Measurements from ENCODE around the gene ARHGEF33.

- no peak for TF ChIP-seq FOSL2 (IDR thresholded peaks at IDR 0.05)
- no peak for TF ChIP-seq FOSL2 (CRISPR knock-in tag; IDR thresholded peaks at IDR 0.05)
- no peak for TF ChIP-seq RAD21 (conservative IDR thresholded peaks at IDR 0.05 in 1 of 2, IDR thresholded peaks at IDR 0.05 in 1 of 2)
- TF ChIP-seq POLR2A (IDR thresholded peaks at IDR 0.05; ENCODE audit: low read length) = no peak
- TF ChIP-seq ESRRA (IDR thresholded peaks at IDR 0.05; ENCODE audit: borderline replicate concordance, low read length) = no peak
- TF ChIP-seq HDAC2 (IDR thresholded peaks at IDR 0.05) = no peak
- no peak for TF ChIP-seq CTCF (IDR thresholded peaks at IDR 0.05)
- TF ChIP-seq CEBPB (IDR thresholded peaks at IDR 0.05) = no peak
- no peak for TF ChIP-seq JUN (IDR thresholded peaks at IDR 0.05)
- TF ChIP-seq EP300 (IDR thresholded peaks at IDR 0.05) = no peak
- no peak for TF ChIP-seq HOXB13 (CRISPR knock-in tag; IDR thresholded peaks at IDR 0.05; ENCODE audit: low read depth)
- no peak for TF ChIP-seq RCOR1 (IDR thresholded peaks at IDR 0.05; ENCODE audit: low read depth, low read length)
- no peak for TF ChIP-seq RFX5 (IDR thresholded peaks at IDR 0.05)
- TF ChIP-seq CBX2 (IDR thresholded peaks at IDR 0.05; ENCODE audit: borderline replicate concordance, low read depth) = no peak
- TF ChIP-seq CHD4 (IDR thresholded peaks at IDR 0.05; ENCODE audit: borderline replicate concordance) = no peak
Observed at GRCh38 chr2:38981670-38982357, 92.1 kb downstream of the ARHGEF33 start.

Measured in A549 (cell line).